ENCODE data around the gene GALNT4. TPM values are rescaled to one million over a fixed set of nuclear protein-coding genes. Genes with fewer than 3 reads are reported as not detected.

The GALNT4 gene
- total and polyA plus RNA-seq, 2 donors = 3.6 to 17.7 TPM

DNA sequence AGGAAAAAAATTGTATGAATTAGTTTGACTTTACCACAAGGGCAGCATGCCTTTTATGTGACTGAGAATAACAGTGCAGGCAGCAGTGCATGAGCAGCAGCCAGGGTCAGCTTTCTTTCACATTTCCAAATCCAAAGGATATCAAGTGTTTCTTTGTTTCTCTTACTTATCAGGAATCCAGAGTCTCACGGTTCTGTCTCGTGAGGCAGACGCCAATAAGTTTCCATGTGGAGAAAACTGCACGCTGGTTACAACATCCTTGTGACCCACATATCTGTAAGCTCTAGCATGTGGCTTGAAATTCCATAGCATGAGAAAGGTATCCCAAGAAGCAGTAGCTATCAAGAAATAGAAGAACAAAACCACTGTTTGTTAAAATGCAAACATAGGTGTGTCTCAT lies 27.6 kb downstream of the GALNT4 start:
- H3K36me3 ChIP-seq (ENCODE audit: insufficient read depth) = no peaks in the 10 kb centered on the region
- no peak overlapping the region for H3K4me3 ChIP-seq (ENCODE audit: low read depth, low read length)
- no peak overlapping the region for H3K27ac ChIP-seq (ENCODE audit: low read depth)
- 73% methylated on average over 4 of the region's 4 CpGs for WGBS
- no peaks in the 10 kb centered on the region for H3K4me1 ChIP-seq (ENCODE audit: insufficient read depth)
- no peak for DNase-seq (ENCODE audit: extremely low spot score)

DNA sequence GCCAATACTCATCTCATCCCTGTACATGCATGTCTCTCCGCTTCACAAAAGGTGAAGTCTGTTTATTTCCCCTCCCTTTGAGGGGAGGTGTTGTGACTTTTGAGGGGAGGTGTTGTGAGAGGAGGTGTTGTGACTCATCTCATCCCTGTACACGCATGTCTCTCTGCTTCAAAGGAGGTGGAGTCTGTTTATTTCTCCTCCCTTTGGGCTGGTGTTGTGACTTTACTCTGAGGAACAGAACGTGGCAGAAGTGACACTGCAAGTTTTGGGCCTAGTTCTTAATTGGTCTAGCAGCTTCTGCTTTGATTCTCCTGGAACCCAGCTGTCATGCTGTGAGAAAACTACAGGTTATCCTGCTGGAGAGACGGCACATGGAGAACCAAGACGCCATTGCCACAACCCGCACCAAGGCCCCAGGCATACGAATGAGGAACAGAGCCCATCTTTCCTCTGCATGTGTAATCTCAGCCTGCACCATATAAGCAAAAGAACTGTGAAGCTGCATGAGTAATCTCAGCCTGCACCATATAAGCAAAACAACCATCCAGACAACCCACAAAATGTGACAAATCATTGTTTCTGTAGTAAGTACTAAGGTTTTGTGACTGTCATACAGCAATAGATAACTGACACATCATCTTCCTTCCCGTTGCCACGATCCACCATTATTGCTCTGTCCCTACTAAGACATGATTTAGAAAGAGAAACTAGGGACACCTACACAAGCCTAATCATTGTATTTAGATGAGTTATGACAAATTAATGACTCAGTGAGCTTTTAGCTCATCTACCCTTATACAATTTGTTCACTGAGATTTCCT lies 30.0 kb downstream of the GALNT4 start:
- no peak overlapping the region for H3K27ac ChIP-seq (ENCODE audit: low read depth)
- no peak for DNase-seq (ENCODE audit: extremely low spot score)
- 91% methylated on average over 9 of the region's 9 CpGs for WGBS
- no peaks in the 10 kb centered on the region for H3K36me3 ChIP-seq (ENCODE audit: insufficient read depth)
- no peaks in the 10 kb centered on the region for H3K4me1 ChIP-seq (ENCODE audit: insufficient read depth)
- H3K4me3 ChIP-seq (ENCODE audit: low read depth, low read length) = no peak overlapping the region

DNA sequence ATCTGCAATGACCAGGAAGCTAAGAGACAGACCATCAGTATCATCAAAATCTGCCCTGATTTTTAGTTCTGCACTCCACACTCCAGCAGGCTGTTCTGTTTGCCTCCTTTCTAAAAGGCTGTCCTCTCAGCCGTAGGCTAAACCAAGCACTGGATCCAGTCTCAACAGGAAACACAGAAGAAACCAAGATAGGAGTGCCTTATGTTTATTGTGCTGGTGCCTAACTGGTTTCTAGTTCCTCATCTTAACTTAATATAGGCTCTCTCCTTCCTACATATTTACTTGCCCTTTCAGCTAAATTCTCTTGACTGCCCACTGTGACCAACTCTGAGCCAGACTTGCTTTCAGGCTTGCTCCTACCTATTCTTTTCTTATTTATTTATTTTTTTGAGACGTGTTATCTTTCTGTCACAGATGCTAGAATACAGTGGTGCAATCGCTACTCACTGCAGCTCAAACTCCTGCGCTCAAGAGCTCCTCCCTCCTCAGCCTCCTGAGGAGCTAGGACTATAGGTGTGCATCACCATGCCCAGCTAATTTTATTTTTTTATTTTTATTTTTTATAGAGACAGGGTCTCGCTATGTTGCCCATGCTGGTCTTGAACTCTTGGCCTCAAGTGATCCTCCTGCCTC lies 30.8 kb downstream of the GALNT4 start:
- Histone ChIP-seq H3K27ac (ENCODE audit: low read depth) (no peak overlapping the region), H3K4me3 (ENCODE audit: low read depth, low read length) (no peak overlapping the region), H3K36me3 (ENCODE audit: insufficient read depth) (no peaks in the 10 kb centered on the region), H3K4me1 (ENCODE audit: insufficient read depth) (no peaks in the 10 kb centered on the region)
- WGBS = 92% methylated on average over 5 of the region's 5 CpGs
- DNase-seq (ENCODE audit: extremely low spot score) = no peak

DNA sequence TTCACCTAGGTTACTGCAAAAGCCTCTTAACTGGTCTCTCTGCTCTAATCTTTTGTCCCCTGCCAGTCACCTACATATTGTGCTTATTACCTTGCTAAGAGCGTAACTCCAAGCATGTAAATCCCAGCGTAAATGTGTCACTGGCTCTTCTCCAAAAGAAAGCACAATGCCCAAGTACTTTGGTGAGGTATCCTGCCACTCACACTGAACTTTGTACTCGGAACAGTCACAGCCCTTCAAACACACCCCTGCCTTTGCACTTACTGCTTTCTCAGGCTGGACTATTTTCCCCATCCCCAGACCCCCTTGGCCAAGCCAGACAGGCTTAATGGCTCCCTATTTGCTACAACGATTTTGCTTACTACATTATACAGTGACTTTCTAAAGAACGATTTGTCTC lies 31.7 kb downstream of the GALNT4 start:
- no peak for DNase-seq (ENCODE audit: extremely low spot score)
- WGBS = 72% methylated on average over 5 of the region's 5 CpGs

DNA sequence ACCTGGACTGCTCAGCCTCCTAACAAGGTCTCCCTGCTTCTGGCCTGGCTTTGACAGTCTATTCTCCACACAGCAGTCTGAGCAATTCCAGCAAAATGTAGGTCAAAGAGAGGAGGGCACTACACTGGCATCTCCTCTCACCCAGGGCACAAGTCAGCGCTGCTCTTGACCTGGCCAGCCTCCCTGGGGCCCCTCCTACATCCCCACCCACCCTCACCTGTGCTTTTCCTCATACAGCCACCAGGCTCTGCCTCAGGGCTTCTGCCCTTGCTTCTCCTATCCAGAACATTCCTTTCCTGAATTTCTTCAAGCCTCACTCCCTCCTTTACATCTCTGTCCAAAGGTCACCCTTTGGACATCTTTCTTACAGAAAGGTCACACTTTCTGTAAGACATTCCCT lies 33.7 kb downstream of the GALNT4 start:
- Histone ChIP-seq H3K27ac (ENCODE audit: low read depth) (no peak overlapping the region), H3K36me3 (ENCODE audit: insufficient read depth) (peaks cover 4% of the 10 kb centered on the region), H3K4me1 (ENCODE audit: insufficient read depth) (no peaks in the 10 kb centered on the region), H3K4me3 (ENCODE audit: low read depth, low read length) (no peak overlapping the region)
- DNase-seq (ENCODE audit: extremely low spot score) = no peak
- 94% methylated on average over 1 of the region's 1 CpG for WGBS

More for the DNA sequence above, 31.7 kb downstream of the GALNT4 start:
- Histone ChIP-seq H3K36me3 (ENCODE audit: insufficient read depth) (no peaks in the 10 kb centered on the region), H3K4me1 (ENCODE audit: insufficient read depth) (no peaks in the 10 kb centered on the region), H3K27ac (ENCODE audit: low read depth) (no peak overlapping the region), H3K4me3 (ENCODE audit: low read depth, low read length) (no peak overlapping the region)

DNA sequence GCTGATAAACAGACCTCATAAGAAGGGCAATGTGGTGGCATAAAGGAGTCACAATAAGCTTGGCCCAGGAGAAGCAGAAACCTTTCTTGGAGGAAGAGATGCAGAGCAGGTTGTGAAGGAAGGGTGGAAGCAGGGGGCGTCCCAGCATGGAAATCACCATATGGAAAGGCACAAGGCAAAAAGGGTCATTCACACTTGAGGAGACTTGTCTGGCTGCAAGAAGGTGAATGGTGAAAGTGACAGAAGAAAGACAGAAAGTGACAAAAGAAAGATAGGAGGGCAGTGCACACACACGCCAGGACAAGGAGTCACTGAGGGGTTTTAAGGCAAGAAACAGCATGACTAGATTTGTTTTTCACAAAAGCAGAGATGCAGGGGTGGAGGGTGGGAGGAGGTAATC lies 38.3 kb downstream of the GALNT4 start:
- H3K36me3 ChIP-seq (ENCODE audit: insufficient read depth) = peaks cover 4% of the 10 kb centered on the region
- no peaks in the 10 kb centered on the region for H3K4me1 ChIP-seq (ENCODE audit: insufficient read depth)
- 97% methylated on average over 2 of the region's 2 CpGs for WGBS
- H3K4me3 ChIP-seq (ENCODE audit: low read depth, low read length) = no peak overlapping the region
- no peak overlapping the region for H3K27ac ChIP-seq (ENCODE audit: low read depth)
- no peak for DNase-seq (ENCODE audit: extremely low spot score)

DNA sequence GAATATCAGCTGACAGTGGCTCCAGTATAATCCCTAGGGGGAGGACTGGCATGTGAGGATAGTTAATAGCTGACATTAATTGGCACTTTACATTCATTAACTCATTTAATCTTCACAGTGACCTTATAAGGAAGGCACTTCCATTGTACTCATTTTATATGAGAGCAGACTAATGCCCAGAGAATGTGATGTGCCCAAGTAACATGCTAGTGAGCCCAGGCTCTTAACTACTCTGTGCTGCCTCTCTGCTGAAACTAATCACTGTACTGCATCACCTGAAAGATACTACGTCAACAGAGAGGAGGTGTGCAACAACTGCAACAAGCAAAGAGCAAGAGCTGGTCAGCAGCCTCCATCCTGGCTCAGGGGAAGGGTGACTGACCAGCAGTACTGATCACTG lies 40.1 kb downstream of the GALNT4 start:
- Histone ChIP-seq H3K4me3 (ENCODE audit: low read depth, low read length) (no peak overlapping the region), H3K27ac (ENCODE audit: low read depth) (no peak overlapping the region), H3K4me1 (ENCODE audit: insufficient read depth) (no peaks in the 10 kb centered on the region), H3K36me3 (ENCODE audit: insufficient read depth) (peaks cover 4% of the 10 kb centered on the region)
- DNase-seq (ENCODE audit: extremely low spot score) = no peak
- WGBS = 92% methylated on average over 1 of the region's 1 CpG

DNA sequence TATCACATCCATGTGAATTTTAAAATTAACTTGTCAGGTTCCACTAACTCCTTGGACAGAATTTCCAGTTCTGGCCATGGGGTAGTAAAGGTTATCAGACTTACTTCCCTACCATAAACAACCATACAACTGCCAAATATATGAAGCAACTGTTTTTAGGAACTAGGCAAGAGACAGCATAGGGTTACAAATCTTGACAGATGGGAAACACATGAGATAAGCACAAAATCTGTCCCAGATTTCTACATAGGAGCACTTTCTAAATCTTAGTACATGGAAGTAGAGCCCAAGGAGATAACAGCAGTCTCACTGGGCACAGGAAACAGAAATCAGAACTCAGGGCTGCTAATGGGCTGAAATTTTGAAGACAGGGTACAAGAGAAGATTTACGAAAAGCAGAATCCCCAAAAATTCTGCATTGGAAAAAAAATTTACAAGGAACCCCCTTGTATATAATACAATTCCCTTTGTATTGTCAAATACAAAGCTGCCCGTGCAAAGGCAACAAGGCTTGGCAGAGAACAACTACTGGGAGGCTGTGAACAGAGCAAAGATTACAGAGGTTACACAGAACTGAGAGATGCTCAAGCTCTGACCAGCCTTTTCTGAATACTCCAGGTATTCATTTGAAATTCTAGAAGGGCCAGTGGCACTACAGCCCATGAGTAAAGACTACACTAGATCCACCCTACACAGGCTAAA lies 43.2 kb downstream of the GALNT4 start:
- DNase-seq (ENCODE audit: extremely low spot score) = no peak
- WGBS = 73% methylated on average over 2 of the region's 2 CpGs
- H3K4me3 ChIP-seq (ENCODE audit: low read depth, low read length) = no peak overlapping the region
- H3K27ac ChIP-seq (ENCODE audit: low read depth) = no peak overlapping the region
- no peaks in the 10 kb centered on the region for H3K4me1 ChIP-seq (ENCODE audit: insufficient read depth)
- no peaks in the 10 kb centered on the region for H3K36me3 ChIP-seq (ENCODE audit: insufficient read depth)

DNA sequence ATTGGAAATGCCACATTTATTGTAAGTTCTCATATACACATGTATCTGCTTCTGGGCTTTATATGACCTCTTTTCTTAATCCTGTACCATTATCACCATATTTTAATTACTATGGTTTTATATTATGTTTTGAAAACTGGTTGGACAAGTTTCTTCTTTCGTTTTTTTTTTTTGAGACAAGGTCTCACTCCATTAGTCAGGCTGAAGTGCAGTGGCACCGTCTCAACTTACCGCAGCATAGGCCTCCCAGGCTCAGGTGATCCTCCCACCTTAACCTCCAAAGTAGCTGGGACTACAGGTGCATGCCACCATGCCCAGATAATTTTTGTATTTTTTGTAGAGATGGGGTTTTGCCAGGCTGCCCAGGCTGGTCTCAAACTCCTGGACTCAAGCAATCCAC lies 44.6 kb downstream of the GALNT4 start:
- Histone ChIP-seq H3K27ac (ENCODE audit: low read depth) (no peak overlapping the region), H3K4me3 (ENCODE audit: low read depth, low read length) (no peak overlapping the region), H3K36me3 (ENCODE audit: insufficient read depth) (no peaks in the 10 kb centered on the region), H3K4me1 (ENCODE audit: insufficient read depth) (no peaks in the 10 kb centered on the region)
- DNase-seq (ENCODE audit: extremely low spot score) = no peak
- 85% methylated on average over 3 of the region's 3 CpGs for WGBS

DNA sequence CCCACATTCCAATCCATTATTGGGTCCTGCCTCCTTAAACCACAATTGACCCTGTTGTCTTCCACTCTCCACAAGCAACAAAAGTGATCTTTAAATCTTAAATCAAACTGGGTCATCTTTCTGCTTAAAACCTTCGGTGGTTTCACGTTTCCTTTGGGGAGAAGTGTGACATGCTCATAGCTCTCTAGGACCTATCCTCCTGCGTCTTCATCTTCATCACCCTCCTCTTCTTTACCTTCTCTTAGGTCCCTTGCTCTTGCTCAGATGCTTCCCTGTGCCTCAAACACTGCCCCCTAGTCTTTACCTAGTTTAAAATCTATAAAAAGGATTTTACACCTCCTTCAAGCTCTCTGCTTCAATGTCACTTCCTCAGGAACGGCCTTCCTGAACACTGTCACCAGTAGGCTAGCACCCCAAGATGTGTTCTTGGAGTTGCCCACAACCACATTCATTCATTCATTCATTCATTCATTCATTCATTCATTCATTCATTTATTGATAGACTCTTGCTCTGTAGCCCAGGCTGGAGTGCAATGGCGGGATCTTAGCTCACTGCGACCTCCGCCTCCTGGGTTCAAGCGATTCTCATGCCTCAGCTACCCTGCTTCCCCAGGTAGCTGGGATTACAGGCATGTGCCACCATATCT lies 46.8 kb downstream of the GALNT4 start:
- 94% methylated on average over 8 of the region's 8 CpGs for WGBS
- Histone ChIP-seq H3K27ac (ENCODE audit: low read depth) (no peak overlapping the region), H3K4me3 (ENCODE audit: low read depth, low read length) (no peak overlapping the region), H3K36me3 (ENCODE audit: insufficient read depth) (no peaks in the 10 kb centered on the region), H3K4me1 (ENCODE audit: insufficient read depth) (no peaks in the 10 kb centered on the region)
- no peak for DNase-seq (ENCODE audit: extremely low spot score)

DNA sequence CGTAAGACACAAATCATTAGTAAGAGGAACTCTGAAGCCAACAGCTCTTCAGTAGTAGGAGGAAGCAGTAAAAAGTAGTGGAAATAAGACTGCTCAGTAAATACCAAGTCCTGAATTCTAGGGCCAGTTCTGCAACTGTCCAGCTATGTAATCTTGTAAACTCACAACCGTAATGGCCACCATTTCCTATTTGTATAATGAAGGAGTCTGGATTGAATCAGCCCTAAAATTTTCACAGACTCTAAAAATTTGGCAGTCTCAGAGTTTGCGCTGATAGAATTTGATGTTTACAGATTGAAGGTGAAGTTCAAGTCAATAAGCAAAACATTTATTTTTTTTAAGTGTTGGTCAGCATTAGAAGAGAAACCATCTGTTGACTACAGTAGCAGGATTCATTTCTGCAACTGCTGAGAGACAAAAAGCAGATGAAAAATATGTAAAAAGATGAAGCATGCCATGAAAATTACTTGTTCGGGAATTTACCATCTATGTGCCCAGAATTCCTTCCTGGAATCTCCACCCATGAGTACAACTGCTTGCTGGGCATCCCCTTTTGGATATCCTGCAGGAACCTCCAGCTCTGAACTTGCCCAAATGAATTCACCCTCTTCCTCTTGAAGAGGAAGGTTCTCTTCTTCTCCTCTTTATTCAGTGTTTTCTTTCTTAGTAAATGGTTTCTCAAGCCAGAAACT lies 47.5 kb downstream of the GALNT4 start:
- 68% methylated on average over 4 of the region's 4 CpGs for WGBS
- no peak for DNase-seq (ENCODE audit: extremely low spot score)
- H3K27ac ChIP-seq (ENCODE audit: low read depth) = no peak overlapping the region
- H3K4me3 ChIP-seq (ENCODE audit: low read depth, low read length) = no peak overlapping the region
- H3K36me3 ChIP-seq (ENCODE audit: insufficient read depth) = no peaks in the 10 kb centered on the region
- H3K4me1 ChIP-seq (ENCODE audit: insufficient read depth) = no peaks in the 10 kb centered on the region

DNA sequence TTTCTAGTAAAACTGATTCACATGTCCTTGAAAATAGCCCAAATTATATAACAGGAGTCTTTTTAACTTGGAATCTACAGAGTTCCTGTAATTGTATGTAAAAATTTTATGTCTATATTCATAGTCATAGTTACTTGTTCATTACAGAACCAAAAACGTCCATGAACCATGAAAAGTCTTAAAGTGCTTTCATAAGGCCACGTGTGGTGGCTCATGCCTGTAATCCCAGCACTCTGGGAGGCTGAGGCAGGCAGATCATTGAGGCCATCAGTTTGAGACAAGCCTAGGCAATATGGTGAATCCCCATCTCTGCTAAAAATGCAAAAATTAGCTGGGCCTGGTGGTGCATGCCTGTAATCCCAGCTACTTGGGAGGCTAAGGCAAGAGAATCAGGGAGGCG lies 48.4 kb downstream of the GALNT4 start:
- no peak for DNase-seq (ENCODE audit: extremely low spot score)
- 90% methylated on average over 3 of the region's 3 CpGs for WGBS
- H3K27ac ChIP-seq (ENCODE audit: low read depth) = no peak overlapping the region

More for the DNA sequence above, 48.4 kb downstream of the GALNT4 start:
- no peaks in the 10 kb centered on the region for H3K4me1 ChIP-seq (ENCODE audit: insufficient read depth)
- H3K4me3 ChIP-seq (ENCODE audit: low read depth, low read length) = no peak overlapping the region
- H3K36me3 ChIP-seq (ENCODE audit: insufficient read depth) = no peaks in the 10 kb centered on the region

All from urinary bladder (tissue), 4 donors.